Islet precursor cell (in vitro differentiated cells): ENCODE measurements around the gene MAP4K4.
"Not testable (repeated sequence)": the region's sequence is repeated elsewhere in the genome, so short reads cannot be mapped to it uniquely, and the experiment has no call there.

Source experiments
- DNase-seq: peaks from one replicate; pipeline ENCODE4 v3.0.0-alpha.2; 2018

MAP4K4 gene

GRCh38 chr2:101770726-101771125 is 73.2 kb downstream of the MAP4K4 start:
- DNase-seq = peak; percentile 77

GRCh38 chr2:101771227-101771902 is 73.9 kb downstream of the MAP4K4 start:
- no peak for DNase-seq

GRCh38 chr2:101771910-101772321 is 74.4 kb downstream of the MAP4K4 start:
- DNase-seq = no peak

GRCh38 chr2:101773137-101773536 is 75.6 kb downstream of the MAP4K4 start:
- DNase-seq = no peak

- not testable (repeated sequence) for DNase-seq
Measured at GRCh38 chr2:101773961-101774360, 76.5 kb downstream of the MAP4K4 start.

GRCh38 chr2:101775092-101775491 is 77.6 kb downstream of the MAP4K4 start:
- no peak for DNase-seq

GRCh38 chr2:101775636-101776035 is 78.1 kb downstream of the MAP4K4 start:
- no peak for DNase-seq

GRCh38 chr2:101776172-101777043 is 78.9 kb downstream of the MAP4K4 start:
- DNase-seq = peak; percentile 69

GRCh38 chr2:101777337-101777736 is 79.8 kb downstream of the MAP4K4 start:
- no peak for DNase-seq

- DNase-seq = no peak
Measured at GRCh38 chr2:101778102-101778501, 80.6 kb downstream of the MAP4K4 start.

- DNase-seq = no peak
Measured at GRCh38 chr2:101779190-101779589, 81.7 kb downstream of the MAP4K4 start.

GRCh38 chr2:101779656-101780055 is 82.1 kb downstream of the MAP4K4 start:
- no peak for DNase-seq

GRCh38 chr2:101781326-101781725 is 83.8 kb downstream of the MAP4K4 start:
- DNase-seq = peak; percentile 78

GRCh38 chr2:101781791-101782426 is 84.4 kb downstream of the MAP4K4 start:
- no peak for DNase-seq

GRCh38 chr2:101782427-101782792 is 84.9 kb downstream of the MAP4K4 start:
- no peak for DNase-seq

- no peak for DNase-seq
Measured at GRCh38 chr2:101787097-101787496, 89.6 kb downstream of the MAP4K4 start.

- no peak for DNase-seq
Measured at GRCh38 chr2:101788565-101788964, 91.1 kb downstream of the MAP4K4 start.

- DNase-seq = no peak
Measured at GRCh38 chr2:101788995-101789970, 91.8 kb downstream of the MAP4K4 start.

- no peak for DNase-seq
Measured at GRCh38 chr2:101790416-101790815, 92.9 kb downstream of the MAP4K4 start.

- no peak for DNase-seq
Measured at GRCh38 chr2:101790857-101791256, 93.3 kb downstream of the MAP4K4 start.

GRCh38 chr2:101792208-101792607 is 94.7 kb downstream of the MAP4K4 start:
- no peak for DNase-seq

GRCh38 chr2:101793277-101793969 is 95.9 kb downstream of the MAP4K4 start:
- peak; percentile 78 for DNase-seq
